ENCODE results near the gene MAT2B. TPM values are rescaled to one million over a fixed set of nuclear protein-coding genes. Genes with fewer than 3 reads are reported as not detected.

The MAT2B gene
- total RNA-seq, 1 experiment from 2014 or later: 25.1 TPM

GRCh38 chr5:163458778-163459385, 46.5 kb upstream of the MAT2B start:
- POLR2A ChIA-PET: interaction anchor here (1.4 to 4.4 kb wide), 2 partner anchors 20 to 46 kb away, joined by 6 to 120 read pairs; partner anchors contain the start of genes CCNG1 and MAT2B
- H3K27ac Mint-ChIP-seq (ENCODE audit: unreplicated experiment): peak overlapping the region; percentile 100
- CTCF ChIA-PET: interaction anchor here (2.4 kb wide), 1 partner anchor 21 kb away, joined by 9 read pairs; the partner anchor contains the start of gene CCNG1
- no peaks in the 10 kb centered on the region for H3K36me3 ChIP-seq (ENCODE audit: control insufficient read depth, insufficient read depth, low read length)
- no peak for DNase-seq
- BruUV-seq (replicated peaks): no TSS peak
- peaks cover 8% of the 10 kb centered on the region; the same call in 1 of the 2 replicates for H3K4me1 ChIP-seq
- peak overlapping the region; percentile 81 for H3K4me3 Mint-ChIP-seq (ENCODE audit: unreplicated experiment)
- H3K4me3 ChIP-seq (ENCODE audit: low read depth, low read length): peak overlapping the region; percentile 62
- no peaks in the 10 kb centered on the region for H3K27me3 ChIP-seq (replicated peaks; ENCODE audit: control insufficient read depth, insufficient read depth, low read length)
- peaks cover 54% of the 10 kb centered on the region for H3K36me3 Mint-ChIP-seq (ENCODE audit: insufficient read depth, unreplicated experiment)
- H3K4me1 Mint-ChIP-seq (ENCODE audit: low read depth, unreplicated experiment): no peaks in the 10 kb centered on the region
- no peaks in the 10 kb centered on the region for H3K9me3 Mint-ChIP-seq (ENCODE audit: unreplicated experiment)
- H3K9me3 ChIP-seq: no peaks in the 10 kb centered on the region
- no peak for TF ChIP-seq CTCF (IDR thresholded peaks at IDR 0.05; ENCODE audit: insufficient read depth in 1 of 2, low read depth in 1 of 2, low read length in 1 of 2, severe bottlenecking in 1 of 2, unreplicated experiment in 1 of 2)
- intact Hi-C loops (cut with micrococcal nuclease; ENCODE audit: unreplicated experiment): loop anchor here (1.0 kb wide), 1 partner anchor 10 kb away; no protein-coding TSS in a partner anchor
- H3K27me3 Mint-ChIP-seq (ENCODE audit: insufficient read depth, unreplicated experiment): no peaks in the 10 kb centered on the region

- Mint-ChIP-seq H3K27ac (ENCODE audit: unreplicated experiment) (peak overlapping the region; percentile 100), H3K27me3 (ENCODE audit: insufficient read depth, unreplicated experiment) (no peaks in the 10 kb centered on the region), H3K9me3 (ENCODE audit: unreplicated experiment) (no peaks in the 10 kb centered on the region), H3K36me3 (ENCODE audit: insufficient read depth, unreplicated experiment) (peaks cover 55% of the 10 kb centered on the region), H3K4me1 (ENCODE audit: low read depth, unreplicated experiment) (no peaks in the 10 kb centered on the region), H3K4me3 (ENCODE audit: unreplicated experiment) (peak overlapping the region; percentile 81)
- Histone ChIP-seq H3K27me3 (replicated peaks; ENCODE audit: control insufficient read depth, insufficient read depth, low read length) (no peaks in the 10 kb centered on the region), H3K9me3 (no peaks in the 10 kb centered on the region), H3K36me3 (ENCODE audit: control insufficient read depth, insufficient read depth, low read length) (no peaks in the 10 kb centered on the region; the same call in 1 of the 2 replicates), H3K4me1 (peaks cover 8% of the 10 kb centered on the region; the same call in 1 of the 2 replicates), H3K4me3 (ENCODE audit: low read depth, low read length) (peak overlapping the region; percentile 62)
- intact Hi-C loops (cut with micrococcal nuclease; ENCODE audit: unreplicated experiment): loop anchor here (1.0 kb wide), 1 partner anchor 10 kb away; no protein-coding TSS in a partner anchor
- BruUV-seq (replicated peaks): TSS peak; percentile 65
- DNase-seq: no peak
- ChIA-PET POLR2A (interaction anchor here (1.5 to 4.4 kb wide), 3 partner anchors 21 to 86 kb away, joined by 4 to 120 read pairs (median 19); partner anchors contain the start of genes CCNG1 and MAT2B), CTCF (interaction anchor here (2.4 kb wide), 1 partner anchor 22 kb away, joined by 9 read pairs; the partner anchor contains the start of gene CCNG1)
- no peak for TF ChIP-seq CTCF (IDR thresholded peaks at IDR 0.05; ENCODE audit: insufficient read depth in 1 of 2, low read depth in 1 of 2, low read length in 1 of 2, severe bottlenecking in 1 of 2, unreplicated experiment in 1 of 2)
Measured at GRCh38 chr5:163459462-163459818, 46.0 kb upstream of the MAT2B start.

GRCh38 chr5:163459819-163460561, 45.4 kb upstream of the MAT2B start, which contains the start of gene NUDCD2:
NUDCD2 (minus strand) TSS chr5:163460102; CDS start chr5:163460050, 52 bp downstream.
- peak within 1 kb of the TSS; percentile 84 for H3K4me3 ChIP-seq (ENCODE audit: low read depth, low read length)
- no peaks in the 10 kb centered on the region for H3K9me3 Mint-ChIP-seq (ENCODE audit: unreplicated experiment)
- no peaks in the 10 kb centered on the region for H3K27me3 Mint-ChIP-seq (ENCODE audit: insufficient read depth, unreplicated experiment)
- peak; percentile 95 to 98 for DNase-seq
- POLR2A ChIA-PET: interaction anchor here (0.6 to 4.4 kb wide), 12 partner anchors 17 to 1160 kb away, joined by 3 to 120 read pairs (median 6); partner anchors contain the start of genes CCNG1 and MAT2B
- H3K9me3 ChIP-seq: no peaks in the 10 kb centered on the region
- no TSS peak for BruUV-seq (replicated peaks)
- no peaks in the 10 kb centered on the region; the same call in 1 of the 2 replicates for H3K36me3 ChIP-seq (ENCODE audit: control insufficient read depth, insufficient read depth, low read length)
- intact Hi-C loops (cut with micrococcal nuclease; ENCODE audit: unreplicated experiment): loop anchor here (1.0 kb wide), 3 partner anchors 11 to 45 kb away; partner anchors contain the start of genes CCNG1 and MAT2B
- peaks cover 55% of the 10 kb centered on the region for H3K36me3 Mint-ChIP-seq (ENCODE audit: insufficient read depth, unreplicated experiment)
- H3K4me1 ChIP-seq: peaks cover 8% of the 10 kb centered on the region; the same call in 1 of the 2 replicates
- H3K4me3 Mint-ChIP-seq (ENCODE audit: unreplicated experiment): peak within 1 kb of the TSS; percentile 81
- CTCF ChIA-PET: interaction anchor here (0.6 to 2.4 kb wide), 5 partner anchors 22 to 104 kb away, joined by 3 to 9 read pairs (median 4); partner anchors contain the start of genes CCNG1 and MAT2B
- no peaks in the 10 kb centered on the region for H3K4me1 Mint-ChIP-seq (ENCODE audit: low read depth, unreplicated experiment)
- TF ChIP-seq CTCF (IDR thresholded peaks at IDR 0.05; ENCODE audit: insufficient read depth in 1 of 2, low read depth in 1 of 2, low read length in 1 of 2, severe bottlenecking in 1 of 2, unreplicated experiment in 1 of 2): peak in 1 of 2 experiments; percentile 40
- H3K27ac Mint-ChIP-seq (ENCODE audit: unreplicated experiment): peak within 1 kb of the TSS; percentile 100
- H3K27me3 ChIP-seq (replicated peaks; ENCODE audit: control insufficient read depth, insufficient read depth, low read length): no peaks in the 10 kb centered on the region

Measured in Caco-2 (cell line).